Measurements from ENCODE around the gene PIEZO2. TPM values are rescaled to one million over a fixed set of nuclear protein-coding genes. Genes with fewer than 3 reads are reported as not detected.
"Not testable (repeated sequence)": the region's sequence is repeated elsewhere in the genome, so short reads cannot be mapped to it uniquely, and the experiment has no call there.

Gene PIEZO2
- 1 to 10 TPM in 3 of 4 donors, under 1 TPM in 1; 0.64 to 1.8 (median 1.6) TPM for total RNA-seq

DNA sequence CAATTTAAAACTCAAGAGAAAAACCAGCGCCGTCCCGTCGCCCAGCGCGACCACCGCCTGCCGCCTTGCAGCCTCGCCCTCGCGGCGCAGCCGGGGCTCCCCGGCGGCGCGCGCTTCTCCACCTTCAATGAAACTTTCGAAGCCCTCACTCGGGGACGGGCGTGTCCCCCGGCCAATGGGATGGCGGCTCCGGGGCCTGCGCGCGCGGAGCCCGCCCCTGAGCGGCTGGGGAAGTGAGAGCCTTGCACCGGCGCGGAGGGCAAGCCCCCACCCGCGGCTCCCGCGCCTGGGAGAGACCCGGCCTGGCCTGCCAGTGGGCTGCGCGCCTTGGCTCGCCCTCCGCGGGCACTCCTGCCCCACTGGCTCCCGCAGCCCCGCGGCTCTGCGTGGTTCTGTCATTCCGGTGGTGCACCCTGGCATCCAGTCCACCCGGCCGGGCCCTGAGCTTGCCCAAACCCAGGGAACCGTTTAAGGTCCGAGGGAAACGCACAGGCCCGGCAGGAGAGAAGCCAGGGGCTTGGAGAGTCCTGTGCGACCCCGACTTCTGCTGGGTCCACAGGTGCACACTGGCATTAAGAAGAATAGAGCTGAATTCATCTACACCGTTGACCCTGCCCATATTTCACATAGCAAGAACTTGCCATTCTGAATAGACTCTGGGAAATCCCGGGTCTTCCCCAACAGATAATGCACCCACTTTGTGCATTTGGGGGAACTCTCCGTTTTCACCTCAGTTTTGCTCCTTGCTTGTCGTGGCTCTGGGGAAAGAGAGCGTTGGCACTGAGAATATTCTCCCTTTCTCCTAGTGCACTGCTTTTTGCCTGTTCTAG is at the start of gene PIEZO2:
PIEZO2 (minus strand) TSS at position 129 of the 830 bp plus-strand sequence. CDS start 981 bp downstream, outside the sequence.
- peaks cover 61% of the 10 kb centered on the region for H3K27me3 ChIP-seq
- ATAC-seq = peak; percentile 73
- H3K9me3 ChIP-seq = no peaks in the 10 kb centered on the region
- 17 to 18% methylated on average over 2 to 11 of the region's 62 CpGs for WGBS, 2 donors (ENCODE audit: low coverage in 1 of 2)
- H3K36me3 ChIP-seq = no peaks in the 10 kb centered on the region
- peak within 1 kb of the TSS; percentile 5 to 52 for H3K4me3 ChIP-seq
- H3K27ac ChIP-seq = peak within 1 kb of the TSS in 1 of 4 donors; percentile 40
- peaks cover 0 to 18% (median 11%) of the 10 kb centered on the region in 3 donors for H3K4me1 ChIP-seq
- no peak for TF ChIP-seq POLR2AphosphoS5 (IDR thresholded peaks at IDR 0.05)
- TF ChIP-seq EP300 (IDR thresholded peaks at IDR 0.05) = no peak
- no peak for TF ChIP-seq POLR2A (IDR thresholded peaks at IDR 0.05)
- TF ChIP-seq, protein P1, sequence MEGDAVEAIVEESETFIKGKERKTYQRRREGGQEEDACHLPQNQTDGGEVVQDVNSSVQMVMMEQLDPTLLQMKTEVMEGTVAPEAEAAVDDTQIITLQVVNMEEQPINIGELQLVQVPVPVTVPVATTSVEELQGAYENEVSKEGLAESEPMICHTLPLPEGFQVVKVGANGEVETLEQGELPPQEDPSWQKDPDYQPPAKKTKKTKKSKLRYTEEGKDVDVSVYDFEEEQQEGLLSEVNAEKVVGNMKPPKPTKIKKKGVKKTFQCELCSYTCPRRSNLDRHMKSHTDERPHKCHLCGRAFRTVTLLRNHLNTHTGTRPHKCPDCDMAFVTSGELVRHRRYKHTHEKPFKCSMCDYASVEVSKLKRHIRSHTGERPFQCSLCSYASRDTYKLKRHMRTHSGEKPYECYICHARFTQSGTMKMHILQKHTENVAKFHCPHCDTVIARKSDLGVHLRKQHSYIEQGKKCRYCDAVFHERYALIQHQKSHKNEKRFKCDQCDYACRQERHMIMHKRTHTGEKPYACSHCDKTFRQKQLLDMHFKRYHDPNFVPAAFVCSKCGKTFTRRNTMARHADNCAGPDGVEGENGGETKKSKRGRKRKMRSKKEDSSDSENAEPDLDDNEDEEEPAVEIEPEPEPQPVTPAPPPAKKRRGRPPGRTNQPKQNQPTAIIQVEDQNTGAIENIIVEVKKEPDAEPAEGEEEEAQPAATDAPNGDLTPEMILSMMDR (IDR thresholded peaks at IDR 0.05) = no peak

DNA sequence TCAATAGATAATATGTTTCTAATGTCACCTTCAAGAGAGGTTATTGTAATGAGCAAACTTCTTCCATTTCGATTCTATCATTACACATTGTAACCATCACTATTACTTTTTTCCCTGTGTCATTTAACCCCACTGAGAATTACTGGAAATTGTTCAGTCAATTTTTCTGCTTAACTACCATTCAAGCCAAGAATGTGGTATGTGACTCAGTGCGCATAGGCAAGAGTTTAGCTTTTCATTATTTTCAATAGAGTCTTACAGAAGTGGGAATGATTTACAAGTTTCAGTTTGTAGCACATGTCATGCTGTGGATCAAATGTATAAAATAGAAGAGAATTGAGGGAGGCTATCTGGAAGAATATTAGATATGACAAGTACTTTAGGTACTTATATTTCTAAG is 34.3 kb upstream of the PIEZO2 start:
- ATAC-seq = no peak
- Histone ChIP-seq H3K27me3 (no peaks in the 10 kb centered on the region), H3K4me1 (no peaks in the 10 kb centered on the region), H3K9me3 (no peaks in the 10 kb centered on the region), H3K4me3 (no peak overlapping the region), H3K27ac (no peak overlapping the region), H3K36me3 (no peaks in the 10 kb centered on the region)
- TF ChIP-seq POLR2A (IDR thresholded peaks at IDR 0.05) = no peak
- TF ChIP-seq EP300 (IDR thresholded peaks at IDR 0.05) = no peak
- TF ChIP-seq, protein P1 (IDR thresholded peaks at IDR 0.05) = no peak
- no peak for TF ChIP-seq POLR2AphosphoS5 (IDR thresholded peaks at IDR 0.05)
- WGBS, 2 donors (ENCODE audit: low coverage in 1 of 2) = 88 to 100% methylated on average over 2 of the region's 2 CpGs

DNA sequence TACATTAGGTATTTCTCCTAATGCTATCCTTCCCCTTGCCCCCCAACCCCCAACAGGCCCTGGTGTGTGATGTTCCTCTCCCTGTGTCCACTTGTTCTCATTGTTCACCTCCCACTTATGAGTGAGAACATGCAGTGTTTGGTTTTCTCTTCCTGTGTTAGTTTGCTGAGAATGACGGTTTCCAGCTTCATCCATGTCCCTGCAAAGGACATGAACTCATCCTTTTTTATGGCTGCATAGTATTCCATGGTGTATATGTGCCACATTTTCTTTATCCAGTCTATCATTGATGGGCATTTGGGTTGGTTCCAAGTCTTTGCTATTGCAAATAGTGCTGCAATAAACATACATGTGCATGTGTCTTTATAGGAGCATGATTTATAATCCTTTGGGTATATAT is 32.3 kb upstream of the PIEZO2 start:
- H3K27me3 ChIP-seq, H3K4me1 ChIP-seq, ATAC-seq, H3K36me3 ChIP-seq, H3K27ac ChIP-seq, H3K9me3 ChIP-seq, H3K4me3 ChIP-seq: not testable (repeated sequence)
- 75 to 90% methylated on average over 1 of the region's 1 CpG for WGBS, 2 donors (ENCODE audit: low coverage in 1 of 2)

DNA sequence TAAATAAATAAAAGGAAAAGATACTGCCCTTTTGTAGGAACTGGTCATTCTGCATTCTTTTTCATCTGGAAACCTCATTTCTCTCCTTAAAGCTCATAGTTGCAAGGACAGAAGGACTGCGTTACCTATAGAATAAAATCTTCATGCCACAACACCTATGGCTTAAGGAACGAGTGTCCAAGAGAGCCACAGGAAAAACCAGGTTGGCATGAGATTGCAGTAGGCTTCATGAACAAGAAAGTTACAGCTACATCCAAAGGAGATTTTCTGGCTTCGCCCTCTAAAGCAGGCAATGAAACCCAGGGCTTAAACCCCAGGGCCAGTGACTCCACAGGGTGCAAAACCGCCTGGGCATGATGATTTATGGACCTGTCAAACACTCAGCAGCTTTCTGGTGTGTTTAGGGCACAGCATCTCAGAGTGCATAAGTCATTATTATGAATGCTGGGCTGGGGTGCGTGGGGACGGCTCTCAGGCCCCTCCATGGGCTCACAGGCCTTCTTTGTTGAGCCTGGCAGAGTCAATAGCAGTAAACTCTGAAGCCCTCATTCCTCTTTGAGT is 30.7 kb upstream of the PIEZO2 start:
- no peak for ATAC-seq
- TF ChIP-seq POLR2A (IDR thresholded peaks at IDR 0.05) (no peak), POLR2AphosphoS5 (IDR thresholded peaks at IDR 0.05) (no peak), EP300 (IDR thresholded peaks at IDR 0.05) (no peak)
- TF ChIP-seq, protein P1 (IDR thresholded peaks at IDR 0.05) = no peak
- Histone ChIP-seq H3K27ac (no peak overlapping the region), H3K9me3 (no peaks in the 10 kb centered on the region), H3K4me1 (peaks cover 3 to 16% (median 5%) of the 10 kb centered on the region in 3 donors), H3K4me3 (no peak overlapping the region), H3K36me3 (no peaks in the 10 kb centered on the region), H3K27me3 (no peaks in the 10 kb centered on the region)
- WGBS, 2 donors (ENCODE audit: low coverage in 1 of 2) = 88 to 100% methylated on average over 2 to 4 of the region's 6 CpGs

DNA sequence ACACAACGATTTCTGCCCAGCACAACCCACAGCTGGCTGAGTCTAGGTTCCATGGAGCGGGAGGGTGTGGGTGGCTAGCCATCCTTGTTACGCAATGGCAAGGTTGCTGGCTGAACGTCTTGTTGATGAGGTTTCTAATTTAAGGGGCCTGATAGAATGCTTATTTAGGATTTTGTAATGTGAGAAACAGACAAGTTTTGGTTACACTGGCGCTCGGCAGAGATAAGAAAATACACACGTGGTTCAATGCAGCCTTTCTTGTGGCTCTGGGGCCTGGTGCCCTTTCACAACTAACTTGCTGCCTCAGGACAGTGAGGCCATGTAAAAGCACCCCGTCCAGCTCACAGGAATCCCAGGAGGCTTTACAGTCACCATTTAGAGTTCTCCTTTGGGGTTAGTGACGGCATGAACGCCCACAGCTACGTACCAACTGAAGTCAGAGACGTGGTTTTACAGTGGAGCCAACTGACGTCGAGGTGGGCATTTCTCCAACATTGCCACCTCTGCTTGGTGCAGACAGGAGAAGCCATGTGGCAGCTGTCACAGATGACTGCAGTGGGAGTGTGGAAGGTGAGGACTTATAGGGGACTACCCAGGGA is 29.7 kb upstream of the PIEZO2 start:
- H3K27ac ChIP-seq = no peak overlapping the region
- 78 to 92% methylated on average over 4 to 7 of the region's 14 CpGs for WGBS, 2 donors (ENCODE audit: low coverage in 1 of 2)
- TF ChIP-seq EP300 (IDR thresholded peaks at IDR 0.05) = no peak
- TF ChIP-seq, protein P1 (IDR thresholded peaks at IDR 0.05) = no peak
- TF ChIP-seq POLR2AphosphoS5 (IDR thresholded peaks at IDR 0.05) = no peak
- no peak for TF ChIP-seq POLR2A (IDR thresholded peaks at IDR 0.05)

More for the DNA sequence above, 29.7 kb upstream of the PIEZO2 start:
- no peaks in the 10 kb centered on the region for H3K9me3 ChIP-seq
- ATAC-seq = peak; percentile 82
- H3K4me1 ChIP-seq = peaks cover 3 to 16% (median 5%) of the 10 kb centered on the region in 3 donors
- no peak overlapping the region for H3K4me3 ChIP-seq
- H3K27me3 ChIP-seq = no peaks in the 10 kb centered on the region
- H3K36me3 ChIP-seq = no peaks in the 10 kb centered on the region

Data from gastroesophageal sphincter (tissue), 4 donors.